GM19372 (cell line): ENCODE measurements around the gene MTAP.

Experiments used
- ATAC-seq: cut with Tn5 transposase; IDR thresholded peaks from one replicate; pipeline ENCODE4 v1.9.1; 2021; ENCODE audit warnings: mild to moderate bottlenecking, low read depth, moderate library complexity; ENCODE audit not compliant: unreplicated experiment

MTAP gene

DNA sequence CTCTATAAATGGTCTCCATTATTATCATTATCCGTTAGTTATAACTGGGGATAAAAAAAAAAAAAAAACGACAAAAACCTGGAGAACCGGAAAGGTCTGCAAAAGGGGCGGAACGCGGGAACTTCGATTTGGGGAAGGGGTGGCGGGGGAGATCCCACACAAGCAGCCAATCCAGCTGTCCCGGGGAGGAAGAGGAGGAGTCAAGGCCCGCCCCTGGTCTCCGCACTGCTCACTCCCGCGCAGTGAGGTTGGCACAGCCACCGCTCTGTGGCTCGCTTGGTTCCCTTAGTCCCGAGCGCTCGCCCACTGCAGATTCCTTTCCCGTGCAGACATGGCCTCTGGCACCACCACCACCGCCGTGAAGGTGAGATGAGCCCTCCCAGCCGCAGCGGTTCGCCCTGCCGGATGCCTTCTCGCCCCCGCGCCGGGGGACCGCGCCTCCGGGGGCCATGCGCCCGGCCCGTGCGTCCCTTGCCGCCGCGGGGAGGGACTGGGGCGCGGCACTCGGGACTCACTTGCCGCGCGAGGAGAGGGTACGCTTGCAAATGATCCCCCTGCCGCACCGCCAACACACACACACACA lies at the start of gene MTAP:
MTAP (plus strand) TSS at position 219 of the 583 bp plus-strand sequence; CDS start at position 332, 113 bp downstream.
- ATAC-seq, result peak; percentile 84

DNA sequence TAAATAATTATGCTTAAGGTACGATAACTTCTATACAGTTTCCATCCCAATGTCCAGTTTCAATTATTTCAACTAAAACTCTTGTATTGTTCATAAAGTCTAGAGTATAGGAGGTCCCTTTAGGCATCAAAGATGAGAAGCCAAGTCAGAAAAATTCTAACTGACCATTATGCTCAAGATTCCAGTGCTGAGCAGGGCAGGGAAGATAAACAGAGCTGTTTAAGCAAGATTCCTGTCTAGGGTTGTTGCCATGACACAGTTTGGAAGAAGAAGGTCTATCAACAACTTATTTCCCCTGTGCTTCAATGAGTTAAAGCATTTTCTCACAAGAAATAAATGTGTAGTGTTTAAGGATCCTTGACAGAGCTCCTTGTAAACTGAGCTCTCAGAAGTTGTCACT lies 48.9 kb upstream of the MTAP start:
- ATAC-seq, result no peak

DNA sequence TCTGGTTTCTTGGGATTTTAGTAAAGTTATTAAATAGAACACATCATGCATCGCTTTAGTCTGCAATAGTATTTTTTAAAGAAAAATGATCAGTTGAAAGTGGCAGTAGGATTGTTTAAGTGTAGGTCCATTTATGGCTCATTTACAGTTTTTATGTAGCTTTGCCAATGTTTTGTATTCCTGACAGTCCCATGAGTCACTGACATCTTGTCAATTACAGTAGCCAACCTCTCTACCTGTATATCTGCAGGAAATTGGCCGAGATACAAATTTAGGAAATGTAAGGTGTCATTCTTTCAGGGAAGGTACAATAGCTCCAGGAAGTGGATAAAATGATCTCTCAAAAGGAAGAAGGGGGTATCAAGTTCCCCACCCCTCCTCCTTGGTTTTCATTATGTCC lies 47.7 kb upstream of the MTAP start:
- ATAC-seq, result no peak

DNA sequence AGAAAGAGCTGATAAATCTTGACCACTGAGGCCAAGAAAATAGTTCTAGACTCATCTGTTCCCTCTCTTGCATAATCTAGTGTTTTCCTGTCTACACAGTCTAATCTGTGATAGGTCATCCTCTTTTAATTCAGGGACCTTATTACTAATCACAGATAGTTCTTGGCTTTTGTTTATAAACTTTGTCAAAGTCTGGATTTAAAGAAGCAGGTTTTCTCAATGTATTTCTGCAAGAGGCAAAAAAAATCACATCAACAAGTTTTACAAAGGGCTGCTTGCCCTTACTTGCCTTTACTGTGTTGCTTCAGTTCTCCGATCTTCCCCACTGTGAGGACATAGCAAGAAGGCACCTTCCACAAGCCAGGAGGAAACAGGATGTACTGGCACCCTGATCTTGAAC lies 43.9 kb upstream of the MTAP start:
- ATAC-seq, result no peak

DNA sequence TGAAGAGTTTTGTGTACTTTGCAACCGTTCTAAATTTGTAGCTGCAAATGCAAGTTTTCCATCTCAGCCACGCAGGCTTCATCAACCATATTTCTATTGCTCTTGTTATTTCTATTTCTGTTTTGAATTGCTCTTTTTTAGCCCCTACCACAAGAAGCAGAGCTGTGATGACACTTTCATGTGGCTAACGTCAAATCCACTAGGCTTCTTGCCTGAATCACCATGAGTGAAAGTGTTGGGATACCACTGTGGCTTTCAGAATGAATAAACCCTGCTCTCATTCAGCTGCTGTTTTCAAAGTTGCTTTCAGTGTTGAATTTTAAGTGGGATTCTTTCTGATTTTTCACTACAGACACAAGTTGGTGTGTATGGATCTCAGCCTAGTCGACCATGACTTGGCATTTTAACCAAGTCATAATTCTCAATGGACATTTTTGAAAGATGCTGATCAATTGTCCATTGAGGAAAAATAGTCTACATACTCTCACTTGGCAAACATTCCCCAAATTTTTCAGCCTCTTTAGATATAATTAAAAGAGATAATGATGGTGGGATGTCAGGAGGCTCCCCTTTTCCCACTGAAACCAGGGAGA lies 41.0 kb upstream of the MTAP start:
- peak; percentile 62 for ATAC-seq

DNA sequence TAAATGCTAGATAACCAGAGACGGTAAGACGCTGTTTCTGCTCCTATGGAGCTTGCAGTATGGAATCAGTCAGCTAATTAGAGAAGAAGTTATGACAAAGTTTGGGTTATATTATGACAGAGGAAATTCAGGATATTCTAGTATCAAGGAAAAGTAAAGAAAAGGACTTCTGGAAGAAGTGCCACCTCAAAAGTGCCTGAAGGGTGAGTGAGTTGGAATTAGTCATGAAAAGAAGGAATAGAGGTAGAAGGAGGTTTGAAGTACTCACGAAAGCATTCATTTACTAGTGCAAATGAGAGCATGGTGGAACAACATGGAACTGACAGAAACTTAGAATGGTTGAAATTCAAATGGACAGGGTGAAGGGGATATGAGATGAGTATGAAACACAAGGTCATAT lies 40.4 kb upstream of the MTAP start:
- no peak for ATAC-seq

DNA sequence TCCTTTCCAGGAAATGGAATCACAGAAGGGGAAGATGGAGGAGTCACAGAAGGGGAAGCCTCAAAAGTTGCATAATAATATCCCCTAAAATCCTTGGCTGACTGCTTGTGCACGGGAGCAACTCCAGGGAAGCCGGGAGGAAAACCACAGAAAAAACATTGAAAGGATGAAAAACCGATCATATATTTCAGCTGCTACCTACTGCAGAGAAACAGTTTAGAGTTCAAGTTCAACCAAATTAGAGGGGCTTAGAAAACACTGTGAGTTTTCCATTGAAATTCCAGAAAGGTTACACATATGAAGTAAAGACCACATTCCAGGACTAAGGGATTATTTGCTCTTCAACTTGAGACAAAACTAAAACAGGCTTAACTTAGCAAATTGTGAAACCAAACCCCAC lies 37.6 kb upstream of the MTAP start:
- ATAC-seq, result no peak

DNA sequence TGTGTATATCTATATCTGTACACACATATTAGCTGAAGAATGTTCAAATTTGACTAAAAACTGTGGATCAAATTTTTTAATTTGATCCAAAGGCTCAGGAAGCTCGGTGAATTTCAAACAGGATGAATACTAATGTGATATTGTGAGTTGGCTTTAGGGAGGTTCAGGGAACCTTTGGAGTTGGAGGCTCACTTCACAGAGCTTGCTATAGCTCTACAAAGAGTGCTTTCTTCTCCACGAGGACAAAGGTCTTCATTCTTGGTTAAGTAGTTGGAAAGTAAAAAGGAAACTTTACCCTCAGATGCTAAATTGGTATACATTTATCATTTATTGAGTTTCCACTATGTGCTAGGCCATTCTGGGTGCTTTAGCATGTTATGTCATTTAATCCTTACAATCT lies 36.3 kb upstream of the MTAP start:
- ATAC-seq, result no peak

DNA sequence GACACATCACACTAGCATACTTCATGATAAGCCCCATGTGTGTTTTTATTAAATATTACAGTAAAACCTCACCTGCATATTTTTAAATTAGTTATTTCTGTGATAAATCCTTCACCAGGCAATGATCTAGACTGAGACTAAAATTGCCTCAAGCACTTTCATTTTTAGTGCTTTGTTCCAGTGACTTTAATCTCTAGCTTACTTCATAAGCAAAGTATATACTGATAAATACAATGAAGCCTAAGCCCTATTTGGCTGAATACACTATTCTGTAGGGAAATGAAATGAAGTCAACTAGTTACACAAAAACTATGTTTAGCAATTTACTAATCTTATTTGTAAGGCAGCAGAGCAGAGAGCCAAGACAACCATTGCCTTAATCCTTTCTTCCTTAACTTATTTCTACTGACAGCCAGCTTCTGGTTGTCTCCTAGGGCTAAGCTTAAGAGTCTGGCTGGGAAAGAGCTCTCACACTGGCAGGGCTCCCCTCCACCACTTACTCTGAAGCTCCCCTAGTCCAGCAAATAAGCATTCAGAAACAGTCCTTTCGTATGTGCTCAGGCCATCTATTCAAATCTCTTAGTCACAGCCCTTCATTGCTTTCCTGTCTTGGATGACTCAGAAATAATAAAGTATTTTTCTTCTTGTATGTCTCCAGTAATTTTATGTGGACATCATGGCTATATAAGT lies 31.4 kb upstream of the MTAP start:
- no peak for ATAC-seq

DNA sequence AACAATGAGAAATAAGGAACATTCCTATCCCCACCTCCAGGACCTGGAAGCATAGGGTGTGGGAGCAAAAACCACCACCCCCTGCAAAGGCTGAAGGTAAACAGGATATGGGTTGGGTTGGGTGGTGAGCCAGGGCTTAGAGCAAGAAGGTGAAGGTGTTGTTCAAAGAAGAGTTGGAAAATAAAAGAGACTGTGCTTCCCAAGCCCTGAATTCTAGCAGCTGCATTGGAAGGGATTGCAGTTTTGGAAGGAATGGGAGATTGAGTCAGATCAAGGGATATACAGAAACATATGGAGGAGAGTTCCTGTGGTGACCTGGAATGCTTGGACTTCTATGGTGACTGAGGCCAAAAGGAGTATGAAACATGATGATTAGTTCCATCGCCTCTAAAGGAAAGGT lies 24.7 kb upstream of the MTAP start:
- no peak for ATAC-seq

DNA sequence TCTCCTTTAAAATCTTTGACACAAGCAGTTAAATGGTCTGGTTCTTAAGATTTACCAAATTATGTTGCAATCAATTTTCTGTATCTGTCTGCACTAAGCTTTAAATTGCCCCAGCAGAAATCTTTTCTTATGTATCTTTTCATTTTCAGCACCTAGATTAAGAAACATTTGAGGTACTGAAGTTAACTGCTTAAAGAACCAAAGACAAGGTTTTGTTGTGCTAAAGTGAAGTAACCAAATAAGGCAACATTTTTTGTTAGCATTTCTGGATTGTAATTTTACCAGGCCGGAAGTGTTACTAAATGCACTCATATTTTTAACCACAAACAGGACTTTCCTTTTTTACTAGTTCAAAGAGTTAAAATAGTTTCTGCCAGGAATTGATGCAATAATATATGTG lies 24.1 kb upstream of the MTAP start:
- ATAC-seq, result no peak

DNA sequence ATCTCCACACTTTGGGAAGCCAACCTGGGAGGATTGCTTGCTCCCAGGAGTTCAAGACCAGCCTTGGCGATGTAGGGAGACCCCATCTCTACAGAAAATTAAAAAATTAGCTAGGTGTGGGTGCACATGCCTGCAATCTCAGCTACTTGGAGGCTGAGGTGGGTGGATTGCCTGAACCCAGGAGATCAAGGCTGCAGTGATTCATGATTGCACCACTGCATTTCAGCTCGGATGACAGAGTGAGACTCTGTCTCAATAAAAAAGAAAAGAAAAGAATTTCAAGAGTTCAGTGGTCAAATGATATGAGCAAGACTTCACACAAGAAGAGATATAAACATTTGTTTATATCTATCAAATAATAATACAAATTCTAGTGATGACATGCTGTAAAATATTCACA lies 23.0 kb upstream of the MTAP start:
- no peak for ATAC-seq

DNA sequence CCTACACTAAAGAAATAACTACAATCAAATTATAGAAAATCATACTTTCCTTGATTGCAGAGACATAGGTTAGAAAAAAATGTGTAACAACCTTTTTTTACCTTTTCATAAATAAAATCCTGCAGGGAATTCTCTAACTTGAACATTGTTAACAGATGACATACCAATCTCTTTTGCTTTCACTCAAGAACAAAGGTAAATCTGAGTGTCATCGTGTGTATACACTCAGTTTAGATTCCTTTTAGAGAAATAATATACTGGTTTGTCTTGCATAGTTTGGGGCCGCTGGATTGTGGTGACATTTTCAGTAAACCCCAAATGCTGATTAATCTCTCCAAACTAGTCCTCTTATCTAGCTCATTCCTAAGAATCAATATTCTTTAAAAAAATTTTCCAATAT lies 20.8 kb upstream of the MTAP start:
- no peak for ATAC-seq

DNA sequence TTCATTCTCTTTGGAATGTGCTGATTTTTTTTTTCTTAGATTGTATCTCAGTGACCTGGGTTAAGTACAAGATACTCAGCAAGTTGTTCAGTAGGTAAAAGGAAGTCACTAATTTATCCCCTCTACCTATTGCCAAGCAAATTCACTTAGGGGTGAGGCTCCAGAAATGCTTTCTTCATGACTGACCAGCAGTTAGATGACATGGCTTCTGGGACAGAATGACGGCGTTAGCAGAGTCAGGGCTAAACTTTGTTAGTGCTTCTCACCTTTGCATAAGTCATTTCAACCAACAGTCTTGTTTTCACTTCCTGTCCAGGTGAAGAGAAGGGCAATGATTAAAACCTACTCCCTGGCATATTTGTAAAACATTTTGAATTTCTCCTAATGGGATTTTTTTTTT lies 20.2 kb upstream of the MTAP start:
- ATAC-seq, result no peak

DNA sequence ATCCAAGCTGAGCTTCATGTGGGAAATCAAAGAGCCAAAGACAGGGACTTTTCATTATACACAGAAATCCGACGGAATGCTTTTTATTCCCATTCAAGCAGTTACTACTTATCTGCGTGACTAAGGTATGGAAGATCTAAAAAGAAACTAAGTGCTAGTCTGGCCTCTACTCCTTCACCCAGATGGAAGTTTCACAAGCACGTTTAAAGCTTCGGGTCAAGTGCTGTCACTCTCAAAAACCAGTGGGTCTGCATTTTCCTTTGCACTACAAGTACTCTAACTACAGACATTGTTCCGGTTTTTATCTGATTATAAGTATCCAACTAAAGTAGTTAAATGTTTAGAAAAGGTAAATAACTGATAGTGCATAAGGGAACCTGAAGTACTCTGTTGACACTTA lies 13.7 kb upstream of the MTAP start:
- no peak for ATAC-seq

DNA sequence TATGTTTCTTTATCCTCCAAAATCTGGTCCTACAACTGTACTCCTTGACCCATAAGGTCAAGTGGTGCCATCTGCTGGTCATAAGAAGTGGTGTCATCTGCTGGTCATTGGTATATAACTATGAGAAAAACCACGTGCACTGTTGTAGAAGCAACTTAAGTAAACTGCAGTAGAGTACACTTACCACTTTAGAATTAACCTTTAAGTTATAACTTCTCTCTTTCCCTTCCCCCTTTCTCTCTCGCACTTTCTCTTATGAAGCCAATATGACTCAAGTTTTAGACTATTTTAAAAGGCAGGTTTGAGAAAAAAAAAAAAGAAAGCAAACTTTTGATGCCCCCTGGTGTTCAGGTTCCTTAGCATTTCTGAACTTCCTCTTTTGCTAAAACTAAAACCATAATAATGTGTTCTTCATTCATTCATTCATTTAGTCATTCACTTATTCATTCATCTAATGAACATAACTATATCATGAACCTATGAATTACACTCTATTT lies 12.8 kb upstream of the MTAP start:
- ATAC-seq, result peak; percentile 99

DNA sequence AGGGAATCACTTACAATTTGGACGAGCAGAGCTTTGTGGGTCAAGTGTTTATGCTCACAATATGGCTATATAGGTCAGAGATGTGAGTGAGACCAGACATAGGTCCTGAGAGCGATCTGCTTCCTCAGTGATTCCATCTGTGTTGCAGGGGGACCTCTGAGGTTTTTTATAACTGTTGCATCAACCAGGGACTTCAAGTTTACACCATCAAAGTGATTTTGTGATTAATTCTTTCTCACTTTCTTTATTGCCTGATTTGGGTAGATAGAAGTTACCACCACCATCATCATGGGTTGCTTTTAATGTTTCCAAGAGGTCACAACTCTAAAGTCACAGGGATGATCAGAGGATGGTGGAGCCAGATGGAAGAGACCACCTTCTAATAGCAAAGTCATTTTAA lies 7.0 kb upstream of the MTAP start:
- ATAC-seq, result no peak

DNA sequence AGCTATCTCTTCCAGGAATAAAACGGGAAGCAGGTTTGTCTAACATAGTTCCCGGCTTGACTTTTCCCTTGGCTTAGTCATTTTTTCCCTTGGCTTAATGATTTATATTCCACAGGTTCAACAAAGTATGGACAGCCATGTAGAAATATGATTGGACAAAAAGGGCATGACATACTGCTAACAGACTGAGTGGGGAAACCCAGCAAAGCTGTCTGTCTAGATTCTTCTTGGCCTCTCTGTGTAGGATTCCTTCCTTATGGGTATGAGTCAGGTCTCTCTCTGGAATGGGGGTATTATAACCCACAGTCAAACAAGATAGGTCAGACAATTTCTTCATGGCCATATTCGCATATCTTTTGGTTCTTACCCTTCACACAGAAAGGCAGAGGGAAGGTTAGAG lies 5.7 kb upstream of the MTAP start:
- ATAC-seq, result no peak

DNA sequence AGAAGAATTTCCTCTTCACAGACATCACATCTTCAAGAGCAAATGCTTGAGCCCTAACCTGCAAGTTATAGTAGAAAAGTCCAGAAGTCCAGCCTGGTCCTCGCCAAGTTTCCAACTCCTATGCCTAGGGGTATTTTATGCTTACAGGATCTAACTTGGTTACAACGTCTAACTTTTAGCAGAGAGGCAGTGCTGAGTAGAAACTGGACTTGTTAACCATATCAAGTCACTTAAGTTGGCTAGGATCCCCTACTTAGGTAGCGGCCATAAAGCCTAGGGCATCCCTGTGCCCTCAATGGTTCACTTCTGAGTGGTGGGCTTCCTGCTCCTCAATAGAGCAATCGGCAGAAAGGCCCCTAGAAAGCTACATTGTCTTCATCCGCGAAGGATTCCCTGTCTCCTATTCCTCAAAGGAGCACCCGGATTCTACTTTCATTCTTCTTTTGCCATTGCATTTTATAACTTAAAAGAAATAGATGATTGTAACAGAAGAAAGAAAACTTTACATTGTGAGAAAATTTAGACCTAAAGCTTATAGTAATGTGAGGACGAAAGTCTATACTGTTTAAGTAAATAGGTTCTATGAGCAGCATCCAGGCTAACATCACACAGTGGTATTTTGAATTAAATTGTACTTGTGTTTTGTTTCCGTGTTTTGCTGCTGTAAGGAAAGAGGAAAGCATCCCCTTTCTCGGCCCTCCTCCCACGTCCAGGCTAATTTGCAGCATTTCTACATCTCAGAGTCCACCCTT lies 1.3 kb upstream of the MTAP start:
- no peak for ATAC-seq

DNA sequence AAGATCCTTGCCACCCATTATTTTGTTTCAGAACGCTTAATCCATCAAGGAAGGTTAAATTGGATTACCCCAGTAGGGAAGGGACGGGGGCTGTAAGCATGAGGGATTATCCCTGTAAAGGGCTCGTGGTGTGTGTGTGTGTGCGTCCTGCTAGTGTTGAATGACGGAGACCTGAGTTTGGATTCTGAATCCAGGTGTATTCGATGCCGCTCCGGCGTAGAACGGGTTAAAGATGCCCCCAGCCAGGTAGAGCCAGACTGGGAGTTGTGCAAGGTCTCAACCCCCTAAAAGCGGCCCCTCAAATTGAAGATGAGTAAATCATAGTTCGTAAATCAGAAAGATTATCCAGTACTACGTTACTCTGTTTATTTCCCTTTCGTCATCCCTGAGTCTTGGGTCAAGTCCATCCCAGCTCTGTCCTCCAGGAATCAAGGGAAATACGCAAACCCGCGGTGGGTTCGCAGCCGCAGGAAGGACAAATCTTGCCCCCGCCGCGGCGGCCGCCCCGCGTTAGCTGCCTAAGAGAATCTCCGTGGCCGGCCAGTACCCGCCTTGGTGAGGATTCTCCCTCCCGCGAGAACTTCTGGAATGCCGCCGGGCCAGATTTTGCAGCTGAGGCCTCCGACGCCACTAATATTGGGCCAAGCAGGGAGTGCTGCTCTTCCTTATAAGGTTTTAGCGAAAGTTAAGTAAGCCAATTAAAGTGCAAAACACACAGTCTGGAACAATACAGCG lies 586 bp upstream of the MTAP start:
- ATAC-seq, result peak; percentile 29

DNA sequence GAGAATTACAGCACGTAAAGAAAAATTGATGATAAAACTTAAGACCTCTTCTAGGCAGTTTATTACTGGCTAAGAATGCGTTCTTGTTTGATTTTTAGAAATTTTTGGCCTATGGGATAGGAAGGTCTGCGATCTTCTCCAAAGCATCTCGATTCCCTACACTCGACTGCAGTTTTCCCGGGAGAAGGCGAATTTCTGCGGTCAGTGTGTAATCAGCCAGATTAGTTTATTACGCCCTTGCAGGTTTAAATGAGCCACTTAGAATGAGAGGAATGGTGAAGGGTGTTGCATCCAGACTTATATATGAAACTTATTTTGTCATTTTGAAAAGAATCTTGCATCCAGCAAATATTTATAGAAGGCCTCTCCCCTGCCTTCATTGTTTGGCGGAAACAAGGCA lies 1.2 kb downstream of the MTAP start:
- no peak for ATAC-seq
